DMS114 treated with DMSO at 0.1 percent for 48 hours (cell line): ENCODE measurements around the gene ERF.

Source experiments
- DNase-seq: peaks from one replicate; lab custom pipeline; 2025; ENCODE audit not compliant: unreplicated experiment; lab: John Stamatoyannopoulos, UW

Gene ERF

DNA sequence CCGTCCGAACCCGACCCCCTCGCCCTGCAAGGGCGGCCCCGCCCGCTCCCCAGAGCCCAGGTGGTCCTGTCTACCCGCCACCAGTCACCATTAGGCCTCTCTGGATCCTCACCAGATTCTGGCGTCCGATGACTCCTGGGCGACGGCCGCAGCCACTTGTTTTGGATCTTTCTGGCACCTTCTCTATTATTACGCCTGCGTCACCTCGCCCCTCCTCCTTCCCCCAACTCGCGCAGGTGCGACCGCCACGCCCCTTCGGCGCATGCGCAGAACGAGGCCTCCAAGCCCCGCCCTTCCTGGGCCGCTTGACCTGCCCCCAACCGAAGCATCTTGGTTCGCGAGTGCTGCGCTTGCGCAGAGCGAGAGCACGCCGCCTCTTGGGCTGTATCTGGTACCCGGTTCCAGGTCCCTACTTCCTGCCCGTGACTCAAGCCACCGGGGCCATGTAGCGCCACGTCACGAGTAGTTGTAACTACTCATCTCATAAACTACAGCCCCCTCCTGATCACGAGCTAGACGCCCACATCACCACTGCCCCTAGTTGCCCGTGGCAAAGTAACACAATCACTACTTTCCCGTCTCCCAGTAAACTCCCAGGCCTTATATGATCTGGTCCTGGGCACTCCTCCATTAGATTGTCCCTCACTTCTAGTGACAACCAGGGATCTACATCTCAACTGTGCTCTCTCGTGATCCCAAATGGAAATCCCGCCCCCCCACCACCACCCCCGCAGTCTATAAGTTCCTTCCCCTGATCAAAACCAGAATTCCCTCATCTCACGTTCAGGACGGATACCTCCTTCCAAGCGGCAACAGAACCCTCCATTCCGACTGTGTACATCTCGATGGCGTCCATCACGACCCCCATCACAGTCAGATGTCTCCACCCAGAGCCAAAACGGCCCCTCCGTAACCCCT is 37.1 kb downstream of the ERF start, which contains the start of gene DEDD2:
Gene DEDD2 (minus strand): TSS at position 158 of the 918 bp plus-strand sequence. CDS start 670 bp downstream, outside the sequence.
- DNase-seq = peak; percentile 87

DNA sequence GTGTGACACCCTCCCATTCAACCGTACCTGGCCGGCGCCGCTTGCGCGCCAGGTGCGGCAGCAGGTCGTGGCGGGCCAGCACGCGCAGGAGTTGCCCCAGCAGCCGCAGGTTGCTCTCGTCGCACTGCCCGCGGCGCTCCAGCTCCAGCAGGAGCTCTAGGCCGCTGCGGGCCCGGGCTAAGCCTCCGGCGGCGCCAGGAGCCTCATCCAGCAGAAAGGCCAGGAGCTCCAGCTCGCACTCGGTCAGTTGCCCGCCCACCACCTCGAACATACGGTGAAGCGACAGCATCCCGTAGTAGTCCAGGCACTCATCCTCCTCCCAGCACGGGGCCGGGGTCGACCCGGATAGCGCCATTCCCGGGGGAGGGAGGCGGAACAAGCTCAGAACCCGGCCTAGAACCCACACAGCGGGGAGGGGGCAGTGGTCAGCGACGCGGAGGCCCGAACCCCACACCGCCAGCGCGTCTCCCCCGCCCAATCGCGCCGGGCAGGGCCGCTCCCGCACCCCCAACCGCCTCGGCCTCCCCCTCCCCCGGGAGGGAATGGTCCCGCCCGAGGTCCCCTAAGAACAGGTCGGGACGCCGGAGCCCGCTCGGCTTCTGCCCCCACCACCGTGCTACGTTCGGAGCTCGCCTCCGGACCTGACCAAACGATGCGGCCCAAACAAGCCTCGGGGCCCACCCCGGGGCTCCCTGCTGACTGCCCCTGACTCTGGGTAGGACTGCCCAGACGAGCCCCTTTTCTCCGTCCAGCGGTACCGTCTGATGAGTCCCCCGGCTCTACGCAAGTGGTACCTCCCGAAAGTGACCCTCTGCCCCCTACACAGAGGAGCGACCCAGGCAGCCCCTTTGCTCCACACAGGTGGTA is 38.0 kb downstream of the ERF start:
- DNase-seq = no peak

DNA sequence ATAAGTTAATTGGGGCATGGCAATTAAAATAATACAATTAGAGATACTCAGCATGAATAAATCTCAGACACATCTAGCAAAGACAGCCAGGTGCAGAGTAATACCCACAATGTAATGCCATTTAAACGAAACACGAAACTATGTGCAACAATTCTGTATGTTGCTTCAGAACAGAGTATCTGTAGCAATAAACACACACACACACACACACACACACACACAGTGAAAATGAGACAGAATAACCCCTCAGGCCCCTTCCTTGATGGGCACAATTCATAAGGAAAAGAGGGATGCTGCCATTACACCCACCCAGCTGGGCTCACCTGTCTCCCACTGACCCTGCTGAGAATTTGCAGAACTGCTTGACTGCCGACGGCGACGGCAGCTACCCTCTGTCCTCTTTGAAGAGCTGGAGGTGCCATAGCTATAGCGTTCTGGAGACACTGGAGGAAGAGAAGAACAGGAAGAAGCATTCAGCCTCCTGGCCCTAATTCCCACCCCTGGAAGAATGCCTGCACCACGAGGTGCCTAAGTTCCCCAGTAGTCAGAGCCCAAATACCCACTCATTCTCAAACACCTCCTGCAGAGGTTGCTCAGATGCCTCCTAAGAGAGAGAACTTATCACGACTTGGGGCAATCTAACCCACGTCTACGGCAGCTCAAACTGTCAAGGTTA is 40.0 kb downstream of the ERF start:
- no peak for DNase-seq

DNA sequence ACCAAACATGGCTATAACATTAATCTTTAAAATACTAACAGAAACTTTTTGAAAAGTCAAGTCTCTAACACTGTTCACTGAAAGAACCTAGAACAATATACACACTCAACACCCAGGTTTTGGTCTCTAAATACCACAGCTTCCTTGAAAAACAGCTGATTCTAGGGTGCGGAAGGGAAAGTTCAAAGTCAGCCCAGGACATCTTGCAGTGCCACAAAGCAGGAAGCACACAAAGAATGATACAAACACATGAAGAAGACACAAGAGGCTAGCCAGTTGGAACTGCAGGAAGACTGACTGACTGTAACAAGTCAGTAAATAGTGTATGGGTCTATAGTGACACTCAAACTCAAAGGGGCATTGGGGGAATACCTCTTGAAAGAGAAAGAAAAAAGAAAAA is 42.0 kb downstream of the ERF start:
- no peak for DNase-seq

DNA sequence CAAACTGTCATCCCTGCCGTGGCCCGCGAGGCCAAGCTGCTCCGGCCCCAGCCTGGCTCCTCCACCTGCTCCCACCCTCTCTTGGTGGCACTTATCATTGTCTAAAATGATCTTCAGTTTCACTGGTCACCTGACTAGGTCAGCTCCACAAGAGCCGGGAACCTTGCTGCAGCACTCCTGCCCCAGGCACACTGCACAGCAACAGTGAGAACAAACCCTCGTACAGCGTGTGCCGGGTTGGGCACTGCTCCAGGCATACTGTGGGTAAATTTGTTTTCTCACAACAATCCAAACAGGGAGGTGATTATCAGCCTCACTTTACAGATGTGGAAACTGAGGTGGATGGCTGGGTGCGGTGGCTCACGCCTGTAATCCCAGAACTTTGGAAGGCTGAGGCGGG is 46.3 kb downstream of the ERF start:
- no peak for DNase-seq

DNA sequence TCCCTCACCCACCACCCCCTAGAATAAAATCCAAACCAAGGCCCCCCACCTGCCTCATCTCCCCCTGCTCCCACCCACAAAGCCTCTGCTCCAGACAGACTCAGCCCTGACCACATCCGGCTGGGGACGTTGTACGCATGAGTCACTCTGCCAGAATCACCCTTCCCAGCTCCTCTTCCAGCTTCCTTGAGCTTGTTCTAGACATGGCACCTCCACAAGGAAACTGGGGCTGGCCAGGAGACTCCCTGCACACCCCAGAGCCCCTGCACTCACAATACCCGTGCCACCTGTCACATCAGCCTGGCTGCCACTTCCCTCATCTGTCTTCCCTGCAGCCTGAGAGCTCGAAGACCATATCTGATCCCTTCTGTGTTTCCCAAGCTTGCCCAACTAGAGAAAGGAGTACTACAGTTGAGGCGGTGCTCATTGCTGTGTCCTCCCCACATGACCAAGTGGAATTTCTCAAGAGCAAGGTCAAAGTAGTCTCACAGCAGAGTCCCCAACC is 47.1 kb downstream of the ERF start:
- DNase-seq = no peak

DNA sequence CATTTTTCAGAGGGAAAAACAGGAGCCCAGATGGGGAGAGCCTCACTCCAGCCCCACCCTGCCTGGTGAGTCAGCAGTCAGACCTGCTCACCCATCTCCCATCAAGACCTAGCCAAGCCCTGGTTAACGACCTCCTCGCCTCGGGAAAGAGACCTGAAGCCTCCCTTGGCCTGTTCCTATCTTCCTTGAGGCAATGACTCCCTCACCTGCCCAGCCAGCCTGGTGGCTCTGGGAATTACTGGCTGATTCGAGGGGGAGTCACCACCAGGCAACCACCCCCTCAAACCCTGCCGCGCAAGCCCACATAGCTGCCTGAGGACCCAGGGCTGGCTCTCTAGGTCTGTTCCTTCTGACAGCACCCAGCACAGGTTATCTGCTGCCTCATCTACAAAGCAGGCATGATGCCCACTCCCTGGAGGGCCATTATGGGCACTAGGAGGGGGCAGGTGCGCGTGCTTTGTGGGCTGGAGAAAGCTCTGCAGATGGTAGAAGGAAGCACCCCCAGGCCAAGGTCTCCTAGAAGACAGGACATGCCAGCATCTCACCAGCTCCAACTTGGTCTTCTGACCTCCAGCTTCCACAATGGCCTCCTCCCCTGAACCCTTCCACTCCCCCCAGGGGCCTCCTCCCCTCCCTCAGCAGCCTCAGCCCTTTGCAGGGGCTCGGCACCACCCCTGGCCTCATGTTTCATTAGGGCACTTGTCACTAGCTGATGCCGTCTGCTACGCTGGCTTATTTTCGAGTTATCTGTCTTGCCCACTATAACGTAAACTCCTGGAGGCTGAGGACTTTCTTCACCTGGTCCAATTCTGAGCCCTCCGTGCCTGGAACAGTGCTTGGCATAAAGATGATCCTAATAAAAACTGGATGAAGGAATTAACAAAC is 47.8 kb downstream of the ERF start:
- DNase-seq = no peak

DNA sequence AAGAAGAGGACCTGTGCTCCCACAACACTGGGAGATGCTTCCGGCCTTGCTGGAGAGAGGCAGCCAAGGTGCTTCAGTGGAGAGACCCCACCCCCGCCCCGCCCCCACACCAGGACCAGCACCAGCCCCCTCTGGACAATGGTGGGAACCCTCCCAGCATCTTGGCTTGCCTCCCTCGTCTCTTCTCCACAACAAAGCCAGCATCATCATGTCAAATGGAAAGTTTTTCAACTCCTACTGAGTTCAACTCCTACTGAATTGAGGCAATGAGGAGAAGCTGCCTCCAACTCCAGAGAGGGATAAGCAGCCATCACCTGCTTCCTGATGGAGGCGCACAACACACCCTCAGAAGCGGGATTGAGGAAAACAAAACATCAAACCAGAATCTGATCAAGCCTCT is 50.3 kb downstream of the ERF start:
- no peak for DNase-seq

DNA sequence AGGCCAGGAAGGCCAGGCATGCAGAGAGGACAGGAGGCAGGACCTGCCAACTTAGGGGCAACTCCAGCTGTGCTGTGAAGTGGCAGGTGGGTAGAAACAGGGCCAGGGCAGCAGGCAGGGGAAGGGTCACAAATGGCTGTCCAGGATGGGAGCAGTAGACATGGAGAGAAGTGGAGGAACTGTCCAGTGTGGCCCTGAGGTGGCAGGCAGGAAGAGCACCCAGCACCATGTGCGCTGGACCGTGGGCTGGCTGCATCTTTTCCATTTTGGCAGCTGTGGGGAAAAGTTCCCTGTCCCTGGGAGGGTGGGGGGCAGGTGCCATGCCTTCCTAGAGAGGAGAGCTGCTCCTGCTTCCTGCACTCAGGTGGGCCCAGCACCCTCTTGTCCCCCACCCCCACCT is 51.2 kb downstream of the ERF start:
- no peak for DNase-seq

DNA sequence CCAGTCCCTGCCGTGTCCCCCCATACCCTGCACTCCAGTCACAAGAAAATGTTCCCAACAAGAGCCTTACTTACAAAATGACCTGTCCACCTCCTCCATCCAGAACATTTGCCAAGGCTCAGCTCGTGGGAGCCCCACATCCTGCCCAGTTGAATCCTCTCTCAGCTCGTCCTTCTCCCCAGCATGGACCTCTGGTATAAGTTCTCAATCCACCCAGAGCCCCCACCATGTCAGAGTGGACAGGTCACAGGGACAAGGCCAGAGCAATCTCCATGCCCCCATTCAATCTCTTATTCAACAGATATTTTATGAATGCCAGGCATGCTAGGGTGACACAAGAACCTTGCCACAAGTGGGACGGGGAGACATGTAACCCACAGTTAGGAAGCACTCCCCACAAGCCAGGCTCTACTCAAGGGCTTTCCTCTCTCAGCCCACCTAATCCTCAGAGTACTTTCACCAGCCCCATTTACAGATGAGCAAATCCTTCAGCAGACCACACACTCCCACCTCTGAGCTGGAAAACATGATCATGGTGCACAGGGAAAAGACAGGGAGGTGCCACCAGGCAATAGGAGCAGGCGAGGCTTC is 52.5 kb downstream of the ERF start:
- DNase-seq = no peak

DNA sequence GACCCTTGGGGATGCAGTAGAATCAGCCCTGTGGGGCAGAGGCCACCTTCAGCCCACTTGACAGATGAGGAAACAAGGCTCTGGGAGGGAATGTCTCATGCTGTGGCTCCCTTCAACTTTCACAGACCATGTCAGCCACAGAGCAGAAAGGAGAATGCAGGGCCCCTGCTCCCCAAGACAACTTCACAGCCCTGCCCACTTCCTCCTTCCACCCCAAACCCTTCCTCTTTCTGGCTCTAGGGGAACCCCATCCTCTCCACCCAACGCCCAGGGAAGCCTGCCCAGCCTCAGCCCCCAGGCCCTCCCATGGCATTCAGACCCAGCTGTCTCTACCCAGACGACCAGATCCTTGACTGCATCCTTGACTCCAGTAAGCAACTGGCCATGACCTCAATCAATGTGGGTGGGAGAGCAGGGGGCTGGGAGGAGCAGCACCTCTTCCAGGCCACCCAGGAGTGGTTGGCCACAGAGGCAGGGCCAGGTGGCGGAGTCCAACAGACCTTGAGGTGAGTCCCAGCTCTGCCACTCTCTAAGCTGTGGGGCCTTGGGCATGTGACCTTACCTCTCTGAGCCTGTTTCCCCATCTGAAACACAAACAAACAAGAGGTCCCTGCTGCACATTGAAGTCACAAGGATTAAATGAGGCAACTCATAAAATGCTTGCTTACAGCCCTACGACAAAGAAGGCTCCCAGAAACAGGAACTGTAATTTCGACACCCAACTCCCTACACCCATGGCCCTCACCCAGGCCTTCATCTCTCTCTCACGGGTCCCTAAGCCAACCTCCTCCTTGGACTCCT is 53.2 kb downstream of the ERF start:
- DNase-seq = no peak

DNA sequence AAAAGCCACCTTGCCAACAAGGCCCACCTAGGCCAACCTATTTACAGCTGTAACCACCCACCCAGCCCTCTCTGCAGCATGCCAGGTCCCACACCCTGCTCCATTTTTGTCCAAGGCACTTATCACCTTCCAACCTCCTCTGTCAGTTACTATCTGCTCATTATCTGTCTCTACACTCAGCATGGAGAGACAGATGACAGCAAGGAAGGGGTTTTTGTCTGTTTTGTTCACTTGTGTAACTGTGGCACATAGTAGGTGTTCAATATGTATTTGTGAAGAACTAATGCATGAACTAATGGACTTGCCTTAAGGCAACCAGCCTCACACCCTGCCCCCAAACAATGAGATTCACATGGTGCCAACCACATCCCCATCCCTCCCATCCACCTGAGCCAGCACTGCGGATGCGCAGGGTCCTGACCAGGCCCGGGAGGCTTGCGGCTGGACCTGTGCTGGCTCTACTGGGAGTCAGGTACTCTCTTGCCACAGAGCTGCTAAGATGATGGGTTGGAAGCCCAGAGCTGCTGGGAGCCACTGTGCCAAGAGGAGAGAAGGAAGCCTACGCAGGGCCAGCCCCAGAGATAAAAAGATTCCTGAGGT is 54.7 kb downstream of the ERF start:
- DNase-seq = no peak

DNA sequence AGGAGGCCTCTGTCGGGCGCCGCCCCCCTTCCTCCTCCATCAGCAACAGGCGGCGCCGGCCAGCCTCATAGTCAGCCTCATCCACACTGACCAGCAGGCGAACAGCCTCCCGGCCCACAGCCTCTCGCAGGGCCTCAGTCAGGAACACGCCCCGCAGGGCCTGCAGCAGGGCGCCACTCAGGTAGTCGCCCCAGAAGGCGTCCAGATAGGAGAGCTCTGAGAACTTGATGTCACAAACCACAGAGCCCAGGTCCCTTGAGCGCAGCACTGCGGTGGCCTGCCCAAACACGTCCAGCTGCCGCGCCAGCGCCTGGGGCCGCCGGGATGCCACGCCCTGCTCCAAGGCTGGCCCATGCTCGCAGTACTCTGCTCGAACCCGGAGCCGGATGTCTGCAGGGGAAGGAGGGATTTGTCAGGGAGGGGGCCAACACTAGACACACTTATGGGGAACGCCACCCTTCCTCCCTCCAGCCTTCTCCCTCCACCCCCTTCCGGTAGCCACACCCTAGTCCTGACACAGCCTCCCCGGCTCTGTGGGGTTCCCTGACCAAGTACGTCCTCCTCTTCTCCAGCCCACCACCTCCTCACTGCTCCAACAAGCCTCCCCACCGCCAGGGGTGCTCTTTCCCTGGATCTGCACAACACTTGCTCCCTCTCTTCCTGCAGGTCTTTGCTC is 55.4 kb downstream of the ERF start:
- DNase-seq = no peak

DNA sequence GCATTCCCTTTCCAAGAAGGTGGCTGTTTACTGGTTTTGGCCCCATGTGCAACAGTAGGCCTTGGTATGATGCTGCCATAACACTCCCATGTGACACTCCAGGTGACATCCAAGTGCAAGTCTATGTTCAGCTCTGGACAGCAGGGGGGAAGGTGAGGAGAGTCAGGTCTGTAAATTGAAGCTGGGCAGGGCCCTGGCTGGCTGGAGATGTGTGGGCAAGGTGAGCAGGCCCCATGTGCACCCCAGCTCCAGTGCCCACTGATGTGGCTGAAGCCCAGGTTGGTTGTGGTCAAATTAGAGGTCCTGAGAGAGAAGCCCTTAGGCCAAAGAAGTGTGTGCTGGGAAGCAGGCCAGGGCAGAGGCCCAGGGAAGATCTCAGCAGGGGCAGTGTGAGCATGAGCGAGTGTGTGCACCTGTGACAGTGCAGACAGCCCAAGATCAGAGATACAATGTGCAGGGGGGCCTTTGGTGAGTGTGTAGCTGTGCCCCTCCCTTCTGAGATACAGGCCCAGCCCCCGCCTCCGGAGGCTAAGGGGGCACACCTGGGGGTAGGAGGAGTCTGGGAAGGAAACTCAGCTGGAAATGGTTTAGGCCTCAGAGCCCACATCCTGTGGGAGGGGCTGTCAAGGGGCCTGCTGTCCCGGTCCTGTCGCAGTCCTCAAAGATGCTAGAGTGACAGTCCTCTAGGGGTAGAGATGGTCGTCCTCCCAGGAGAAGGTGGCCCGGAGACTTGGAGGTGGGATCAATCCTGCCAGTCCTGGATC is 56.1 kb downstream of the ERF start:
- no peak for DNase-seq
